GM12878 (cell line): ENCODE measurements around the gene EFCAB11. TPM values are rescaled to one million over a fixed set of nuclear protein-coding genes. Genes with fewer than 3 reads are reported as not detected.

Source experiments
- ATAC-seq: fragments of 200-7000 bp; cut with Tn5 transposase; 3 replicates; pipeline ENCODE4 v1.9.1; 2020; ENCODE audit warnings: mild to moderate bottlenecking, moderate library complexity
- BruUV-seq: library from RNA; stranded (reverse); fragments of 400-500 nt; replicated peaks from 2 replicates; lab custom pipeline; 2021; lab: Mats Ljungman, UMichigan
- CTCF ChIA-PET: fragments of 300-600 bp; sonication (Branson Sonifier 250); formaldehyde crosslinking; extraction: SDS; loops from one replicate; lab custom pipeline; 2021; ENCODE audit warnings: inconsistent platforms; lab: Yijun Ruan, JAX
- POLR2A ChIA-PET: fragments of 350-600 bp; formaldehyde crosslinking; extraction: SDS; loops from one replicate; lab custom pipeline; 2021; ENCODE audit warnings: inconsistent platforms; lab: Charles Lee
- RAD21 ChIA-PET: fragments of 300-600 bp; sonication (Branson Sonifier 250); formaldehyde crosslinking; loops from one replicate; lab custom pipeline; 2023; ENCODE audit warnings: antibody characterized with exemption; ENCODE audit not compliant: unreplicated experiment; lab: Charles Lee
- SMC1A ChIA-PET: fragments of 300-600 bp; sonication (Branson Sonifier 250); formaldehyde crosslinking; loops from one replicate; lab custom pipeline; 2023; ENCODE audit not compliant: unreplicated experiment, uncharacterized antibody; lab: Charles Lee
- DNase-seq: peaks from one replicate; pipeline ENCODE4 v3.0.0-alpha.2; 2011; ENCODE audit warnings: low read depth, low spot score
- FAIRE-seq: peaks from 3 replicates; lab custom pipeline; 2011; peaks lifted over from hg19 to GRCh38; lab: Jason Lieb, UNC
- H2AFZ ChIP-seq: 2 replicates; pipeline ENCODE4 v1.6.0; 2011; ENCODE audit warnings: low read depth, low read length, control low read depth; ENCODE audit not compliant: control insufficient read depth
- H3K27ac ChIP-seq: 2 replicates; pipeline ENCODE4 v1.5.1; 2011; ENCODE audit warnings: control low read depth; ENCODE audit not compliant: control insufficient read depth, insufficient read depth
- H3K27me3 ChIP-seq, 2 experiments: replicated peaks in 1 of 2; 2 replicates each; pipeline versions ENCODE4 v1.6.0 to v1.6.1; 2011; ENCODE audit warnings: low read length in 1 of 2; ENCODE audit not compliant: control insufficient read depth in 2 of 2, insufficient read depth in 2 of 2
- H3K36me3 ChIP-seq, 2 experiments: 2 replicates each; pipeline ENCODE4 v1.5.1; 2011; ENCODE audit warnings: low read length in 1 of 2; ENCODE audit not compliant: control insufficient read depth in 2 of 2, insufficient read depth in 2 of 2
- H3K4me1 ChIP-seq: 2 replicates; pipeline ENCODE4 v1.6.1; 2011; ENCODE audit warnings: mild to moderate bottlenecking, low read length, moderate library complexity, mixed read lengths; ENCODE audit not compliant: control insufficient read depth, insufficient read depth
- H3K4me2 ChIP-seq: 2 replicates; pipeline ENCODE4 v1.6.0; 2011; ENCODE audit warnings: control low read depth; ENCODE audit not compliant: control insufficient read depth, insufficient read depth
- H3K4me3 ChIP-seq: fragments of 200-600 bp; sonication (generic); 2 replicates; pipeline ENCODE4 v1.5.1; 2016
- H3K79me2 ChIP-seq: 2 replicates; pipeline ENCODE4 v1.6.0; 2011; ENCODE audit warnings: low read length; ENCODE audit not compliant: control insufficient read depth, insufficient read depth
- H3K9ac ChIP-seq: 2 replicates; pipeline ENCODE4 v1.8.0; 2011; ENCODE audit warnings: low read length, control low read depth, mixed read lengths; ENCODE audit not compliant: control insufficient read depth, insufficient read depth
- H3K9me3 ChIP-seq: replicated peaks from 3 replicates; pipeline ENCODE4 v1.5.1; 2011; ENCODE audit warnings: mild to moderate bottlenecking, low read length; ENCODE audit not compliant: control insufficient read depth, insufficient read depth
- H4K20me1 ChIP-seq: 2 replicates; pipeline ENCODE4 v1.6.0; 2011; ENCODE audit not compliant: control insufficient read depth, insufficient read depth
- BCL11A ChIP-seq: IDR thresholded peaks from 2 replicates; pipeline ENCODE4 v1.6.1; 2011; ENCODE audit warnings: low read depth, low read length
- CBX5 ChIP-seq: sonication (generic); IDR thresholded peaks from 2 replicates; pipeline ENCODE4 v1.6.1; 2016; ENCODE audit warnings: low read depth, moderate library complexity, mild to moderate bottlenecking, inconsistent platforms
- CHD4 ChIP-seq: fragments of 200-600 bp; sonication (generic); IDR thresholded peaks from 2 replicates; pipeline ENCODE4 v1.6.1; 2016; ENCODE audit warnings: mild to moderate bottlenecking
- ETV6 ChIP-seq, 2 experiments: fragments of 450-650 bp in 1 of 2; IDR thresholded peaks in 1 of 2; conservative IDR thresholded peaks in 1 of 2; 2 replicates each; pipeline ENCODE4 v1.6.1; 2014; ENCODE audit warnings: antibody characterized with exemption in 1 of 2, borderline replicate concordance in 1 of 2, low read depth in 1 of 2, mild to moderate bottlenecking in 1 of 2, moderate library complexity in 1 of 2
- IRF4 ChIP-seq: IDR thresholded peaks from 2 replicates; pipeline ENCODE4 v1.6.1; 2011; ENCODE audit warnings: low read depth, low read length
- MEF2B ChIP-seq: fragments of 450-650 bp; IDR thresholded peaks from 2 replicates; pipeline ENCODE4 v1.6.1; 2018; ENCODE audit warnings: mild to moderate bottlenecking, moderate library complexity; ENCODE audit not compliant: partially characterized antibody, poor library complexity, severe bottlenecking
- MLLT1 ChIP-seq: fragments of 450-650 bp; IDR thresholded peaks from 2 replicates; pipeline ENCODE4 v1.6.1; 2016; ENCODE audit warnings: mild to moderate bottlenecking
- MTA2 ChIP-seq: fragments of 450-650 bp; IDR thresholded peaks from 2 replicates; pipeline ENCODE4 v1.6.1; 2016; ENCODE audit warnings: low read depth, mild to moderate bottlenecking, moderate library complexity
- MYB ChIP-seq: fragments of 150-350 bp; IDR thresholded peaks from 2 replicates; pipeline ENCODE4 v1.6.1; 2014; ENCODE audit warnings: mild to moderate bottlenecking, low read depth, low read length, borderline replicate concordance
- RAD51 ChIP-seq: fragments of 450-650 bp; IDR thresholded peaks from 2 replicates; pipeline ENCODE4 v1.6.1; 2016; ENCODE audit warnings: moderate library complexity, mild to moderate bottlenecking, inconsistent platforms
- RELA ChIP-seq: fragments of 450-650 bp; IDR thresholded peaks from 2 replicates; pipeline ENCODE4 v1.8.0; 2014; ENCODE audit warnings: borderline replicate concordance; ENCODE audit not compliant: partially characterized antibody
- SIX5 ChIP-seq: IDR thresholded peaks from 2 replicates; pipeline ENCODE4 v1.6.1; 2011; ENCODE audit warnings: mild to moderate bottlenecking, low read depth, low read length, moderate library complexity; ENCODE audit not compliant: severe bottlenecking
- SMC3 ChIP-seq: IDR thresholded peaks from 2 replicates; pipeline ENCODE4 v1.6.1; 2011; ENCODE audit warnings: low read length, improper control_type of control experiment, borderline replicate concordance
- WRNIP1 ChIP-seq: IDR thresholded peaks from 2 replicates; pipeline ENCODE4 v1.6.1; 2011; ENCODE audit warnings: low read depth, low read length, improper control_type of control experiment, borderline replicate concordance
- WGBS: methylation state at CpG from one replicate; pipeline ENCODE4 v1.1.6; 2016; ENCODE audit warnings: low lambda C conversion rate; ENCODE audit not compliant: insufficient replicate concordance, insufficient coverage; ENCODE audit errors: missing lambda C conversion rate; 5-methylcytosine and 5-hydroxymethylcytosine counted together
- in situ Hi-C: fragments of 300-500 bp; cut with MboI; formaldehyde crosslinking; loops from 9 replicates; pipeline ENCODE4 v1.14.3; 2018; ENCODE audit warnings: mixed read lengths
- intact Hi-C: fragments of 100-400 bp; cut with micrococcal nuclease; formaldehyde crosslinking; loops from one replicate; pipeline ENCODE4 v1.14.2; 2022; ENCODE audit not compliant: unreplicated experiment
- polyA plus RNA-seq, 11 experiments: library from polyadenylated mRNA; depleted of rRNA in 4 of 11; unstranded in 6 of 11; stranded (reverse) in 5 of 11; fragments of >200 nt; fragmentation: Nextera tagmentation in 4 of 11; fragmentation: Illumina TruSeq in 1 of 11; extraction: Ambion mirVana in 4 of 11; extraction: Trizol in 1 of 11; gene quantifications; 1 replicate in 1 of 11; 2 replicates in 10 of 11; pipeline versions ENCODE4 v1.2.1 to v1.2.3, GENCODE V29; 2011 to 2016; ENCODE audit warnings: inconsistent platforms in 2 of 11, missing spikeins in 2 of 11, low read depth in 1 of 11
- total RNA-seq, 4 experiments: library from RNA; depleted of rRNA in 3 of 4; stranded (reverse); fragments of >200 nt in 3 of 4; fragmentation: Illumina TruSeq in 1 of 4; extraction: Trizol in 1 of 4; gene quantifications; 2 replicates each; pipeline versions ENCODE4 v1.2.1 to v1.2.3, GENCODE V29; 2013 to 2021
- TF ChIP-seq, protein P1 (sequence below): fragments of 450-650 bp; formaldehyde crosslinking; IDR thresholded peaks from 2 replicates; pipeline ENCODE4 v1.4.0; 2020; ENCODE audit warnings: mild to moderate bottlenecking, moderate library complexity

Gene EFCAB11
- total and polyA plus RNA-seq, 10 of the 15 experiments (the other 5 are each of a cell fraction or from before 2014, with no cell fraction given) = 8.6 to 37.4 (median 18.0) TPM

GRCh38 chr14:89992273-89992672, 37.7 kb upstream of the EFCAB11 start:
- Histone ChIP-seq H2AFZ (no peak overlapping the region), H4K20me1 (no peaks in the 10 kb centered on the region), H3K4me2 (no peak overlapping the region), H3K9me3 (no peaks in the 10 kb centered on the region), H3K27ac (no peak overlapping the region), H3K27me3 (no peaks in the 10 kb centered on the region), H3K4me1 (no peaks in the 10 kb centered on the region), H3K36me3 (peaks cover 2 to 39% of the 10 kb centered on the region in 2 experiments; a peak in 2 of 4 replicates), H3K79me2 (no peaks in the 10 kb centered on the region)
- CTCF ChIA-PET = interaction anchor here (2.9 kb wide), 1 partner anchor 19 kb away, joined by 10 read pairs; no protein-coding TSS in a partner anchor
- in situ Hi-C loops = no loop called here
- DNase-seq = no peak
- WGBS = 94% methylated on average over 3 of the region's 3 CpGs
- POLR2A ChIA-PET = interaction anchor here (0.6 kb wide), 1 partner anchor 24 kb away, joined by 4 read pairs; no protein-coding TSS in a partner anchor
- intact Hi-C loops = no loop called here
- no peak for ATAC-seq
- FAIRE-seq = no peak
- RAD21 ChIA-PET = no interaction called here
- SMC1A ChIA-PET = no interaction called here
- TF ChIP-seq, protein P1, sequence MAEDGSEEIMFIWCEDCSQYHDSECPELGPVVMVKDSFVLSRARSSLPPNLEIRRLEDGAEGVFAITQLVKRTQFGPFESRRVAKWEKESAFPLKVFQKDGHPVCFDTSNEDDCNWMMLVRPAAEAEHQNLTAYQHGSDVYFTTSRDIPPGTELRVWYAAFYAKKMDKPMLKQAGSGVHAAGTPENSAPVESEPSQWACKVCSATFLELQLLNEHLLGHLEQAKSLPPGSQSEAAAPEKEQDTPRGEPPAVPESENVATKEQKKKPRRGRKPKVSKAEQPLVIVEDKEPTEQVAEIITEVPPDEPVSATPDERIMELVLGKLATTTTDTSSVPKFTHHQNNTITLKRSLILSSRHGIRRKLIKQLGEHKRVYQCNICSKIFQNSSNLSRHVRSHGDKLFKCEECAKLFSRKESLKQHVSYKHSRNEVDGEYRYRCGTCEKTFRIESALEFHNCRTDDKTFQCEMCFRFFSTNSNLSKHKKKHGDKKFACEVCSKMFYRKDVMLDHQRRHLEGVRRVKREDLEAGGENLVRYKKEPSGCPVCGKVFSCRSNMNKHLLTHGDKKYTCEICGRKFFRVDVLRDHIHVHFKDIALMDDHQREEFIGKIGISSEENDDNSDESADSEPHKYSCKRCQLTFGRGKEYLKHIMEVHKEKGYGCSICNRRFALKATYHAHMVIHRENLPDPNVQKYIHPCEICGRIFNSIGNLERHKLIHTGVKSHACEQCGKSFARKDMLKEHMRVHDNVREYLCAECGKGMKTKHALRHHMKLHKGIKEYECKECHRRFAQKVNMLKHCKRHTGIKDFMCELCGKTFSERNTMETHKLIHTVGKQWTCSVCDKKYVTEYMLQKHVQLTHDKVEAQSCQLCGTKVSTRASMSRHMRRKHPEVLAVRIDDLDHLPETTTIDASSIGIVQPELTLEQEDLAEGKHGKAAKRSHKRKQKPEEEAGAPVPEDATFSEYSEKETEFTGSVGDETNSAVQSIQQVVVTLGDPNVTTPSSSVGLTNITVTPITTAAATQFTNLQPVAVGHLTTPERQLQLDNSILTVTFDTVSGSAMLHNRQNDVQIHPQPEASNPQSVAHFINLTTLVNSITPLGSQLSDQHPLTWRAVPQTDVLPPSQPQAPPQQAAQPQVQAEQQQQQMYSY = no peak
- TF ChIP-seq WRNIP1 (no peak), BCL11A (no peak), SMC3 (no peak), CHD4 (no peak), MEF2B (no peak), RELA (no peak), CBX5 (no peak), RAD51 (no peak), IRF4 (no peak), MTA2 (no peak), ETV6 (conservative IDR thresholded peaks at IDR 0.05 in 1 of 2, IDR thresholded peaks at IDR 0.05 in 1 of 2; ENCODE audit: borderline replicate concordance in 1 of 2, low read depth in 1 of 2) (no peak), SIX5 (no peak), MLLT1 (no peak), MYB (no peak)
- TF ChIP-seq, all 136 proteins: peak for 0
- Histone ChIP-seq H3K4me3 (no peak overlapping the region), H3K9ac (no peak overlapping the region)
- BruUV-seq = no TSS peak
